Measurements from ENCODE around the gene BAMBI.
"Not testable (repeated sequence)": the region's sequence is repeated elsewhere in the genome, so short reads cannot be mapped to it uniquely, and the experiment has no call there.

Gene BAMBI

DNA sequence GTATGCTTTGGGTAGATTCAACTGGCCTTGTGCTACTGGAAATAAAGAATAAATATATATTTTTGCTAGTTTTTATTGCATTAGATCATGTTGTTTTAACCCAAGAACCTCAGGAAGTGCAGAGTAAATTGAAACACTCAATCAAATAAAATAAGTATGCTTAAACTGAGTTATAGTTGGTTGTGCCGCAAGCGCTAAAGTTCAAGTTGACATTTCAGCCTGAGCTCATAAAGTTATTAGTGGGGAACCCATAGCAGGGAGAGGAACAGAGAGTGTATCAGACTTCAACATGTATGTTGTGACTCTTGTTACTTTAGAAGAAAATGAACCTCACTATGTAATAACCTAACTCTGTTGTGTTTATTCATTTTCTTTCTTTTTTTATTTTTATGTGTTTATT is 25.2 kb upstream of the BAMBI start:
- no peaks in the 10 kb centered on the region for H3K27me3 ChIP-seq (replicated peaks; ENCODE audit: control insufficient read depth, insufficient read depth, low read length, poor library complexity, severe bottlenecking)
- no peak overlapping the region for H3K27ac ChIP-seq (ENCODE audit: insufficient read depth, low read length, poor library complexity, severe bottlenecking)
- no peak for DNase-seq
- H3K4me3 ChIP-seq (ENCODE audit: insufficient read depth, low read depth, low read length, poor library complexity, severe bottlenecking) = no peak overlapping the region
- H3K9me3 ChIP-seq (ENCODE audit: control insufficient read depth, low read length) = no peaks in the 10 kb centered on the region
- H3K4me1 ChIP-seq (ENCODE audit: control insufficient read depth, insufficient read depth, low read length, poor library complexity, severe bottlenecking) = no peaks in the 10 kb centered on the region
- no peaks in the 10 kb centered on the region for H3K36me3 ChIP-seq (ENCODE audit: control insufficient read depth, insufficient read depth, low read length)

DNA sequence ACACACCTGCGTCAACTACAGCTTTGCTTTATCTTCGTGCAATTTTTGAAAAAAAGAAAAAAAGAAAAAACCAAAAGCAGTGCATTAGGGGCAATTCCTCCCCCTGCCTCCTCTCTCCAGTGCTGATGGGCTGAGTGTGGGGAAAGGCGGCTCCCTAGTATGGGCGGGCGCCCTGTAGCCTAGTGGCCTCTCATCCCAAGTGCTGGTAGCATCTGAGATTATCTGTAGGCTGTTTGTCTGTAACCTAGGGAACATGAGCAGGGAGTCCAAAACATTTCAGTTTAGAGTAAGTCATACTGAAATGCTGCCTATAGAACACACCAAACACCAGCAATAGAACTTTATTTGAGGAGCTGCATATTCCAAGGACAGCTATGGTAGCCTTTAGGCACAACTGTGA is 24.6 kb upstream of the BAMBI start:
- Histone ChIP-seq H3K27ac (ENCODE audit: insufficient read depth, low read length, poor library complexity, severe bottlenecking) (no peak overlapping the region), H3K27me3 (replicated peaks; ENCODE audit: control insufficient read depth, insufficient read depth, low read length, poor library complexity, severe bottlenecking) (no peaks in the 10 kb centered on the region), H3K36me3 (ENCODE audit: control insufficient read depth, insufficient read depth, low read length) (no peaks in the 10 kb centered on the region), H3K9me3 (ENCODE audit: control insufficient read depth, low read length) (no peaks in the 10 kb centered on the region), H3K4me1 (ENCODE audit: control insufficient read depth, insufficient read depth, low read length, poor library complexity, severe bottlenecking) (no peaks in the 10 kb centered on the region), H3K4me3 (ENCODE audit: insufficient read depth, low read depth, low read length, poor library complexity, severe bottlenecking) (no peak overlapping the region)
- no peak for DNase-seq

DNA sequence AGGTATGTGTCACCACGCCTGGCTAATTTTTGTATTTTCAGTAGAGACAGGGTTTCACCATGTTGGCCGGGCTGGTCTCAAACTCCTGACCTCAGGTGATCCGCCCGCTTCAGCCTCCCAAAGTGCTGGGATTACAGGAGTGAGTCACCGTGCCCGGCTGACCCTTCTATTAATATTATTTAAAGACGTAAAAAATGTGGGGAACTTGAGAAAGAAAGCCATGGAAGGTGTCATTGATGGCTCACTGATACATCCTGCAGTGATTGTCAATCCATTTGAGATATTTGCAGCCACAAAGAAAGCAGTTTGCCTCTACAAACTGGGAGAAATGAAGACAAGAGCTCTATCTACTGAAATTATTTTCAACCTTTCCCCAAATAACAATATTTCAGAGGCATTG is 18.5 kb upstream of the BAMBI start:
- not testable (repeated sequence) for H3K36me3 ChIP-seq (ENCODE audit: control insufficient read depth, insufficient read depth, low read length); H3K4me1 ChIP-seq (ENCODE audit: control insufficient read depth, insufficient read depth, low read length, poor library complexity, severe bottlenecking); H3K9me3 ChIP-seq (ENCODE audit: control insufficient read depth, low read length); H3K4me3 ChIP-seq (ENCODE audit: insufficient read depth, low read depth, low read length, poor library complexity, severe bottlenecking); H3K27me3 ChIP-seq (replicated peaks; ENCODE audit: control insufficient read depth, insufficient read depth, low read length, poor library complexity, severe bottlenecking); DNase-seq; H3K27ac ChIP-seq (ENCODE audit: insufficient read depth, low read length, poor library complexity, severe bottlenecking)

DNA sequence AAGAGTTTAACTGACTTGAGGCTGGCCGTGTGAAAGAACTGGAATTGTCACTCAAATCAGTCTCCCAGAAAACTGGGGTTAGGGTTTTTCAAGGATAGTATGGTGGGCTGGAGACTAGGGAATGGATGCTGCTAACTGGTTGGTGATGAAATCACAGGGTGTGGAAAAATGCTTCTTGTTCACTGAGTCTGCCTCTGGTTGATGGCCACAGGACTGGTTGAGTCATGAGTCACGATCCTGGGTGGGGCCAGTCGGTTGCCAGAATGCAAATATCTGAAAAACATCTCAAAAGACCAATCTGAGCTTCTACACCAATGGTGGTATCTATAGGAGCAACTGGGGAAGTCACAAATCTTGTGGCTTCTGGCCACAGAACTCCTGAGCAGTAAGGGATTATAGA is 16.3 kb upstream of the BAMBI start:
- H3K27ac ChIP-seq (ENCODE audit: insufficient read depth, low read length, poor library complexity, severe bottlenecking) = no peak overlapping the region
- H3K27me3 ChIP-seq (replicated peaks; ENCODE audit: control insufficient read depth, insufficient read depth, low read length, poor library complexity, severe bottlenecking) = peaks cover 5% of the 10 kb centered on the region
- no peaks in the 10 kb centered on the region for H3K4me1 ChIP-seq (ENCODE audit: control insufficient read depth, insufficient read depth, low read length, poor library complexity, severe bottlenecking)
- no peaks in the 10 kb centered on the region for H3K9me3 ChIP-seq (ENCODE audit: control insufficient read depth, low read length)
- DNase-seq = no peak
- H3K36me3 ChIP-seq (ENCODE audit: control insufficient read depth, insufficient read depth, low read length) = no peaks in the 10 kb centered on the region
- H3K4me3 ChIP-seq (ENCODE audit: insufficient read depth, low read depth, low read length, poor library complexity, severe bottlenecking) = no peak overlapping the region

- no peak overlapping the region for H3K4me3 ChIP-seq (ENCODE audit: insufficient read depth, low read depth, low read length, poor library complexity, severe bottlenecking)
- no peaks in the 10 kb centered on the region for H3K9me3 ChIP-seq (ENCODE audit: control insufficient read depth, low read length)
- H3K36me3 ChIP-seq (ENCODE audit: control insufficient read depth, insufficient read depth, low read length) = no peaks in the 10 kb centered on the region
- H3K4me1 ChIP-seq (ENCODE audit: control insufficient read depth, insufficient read depth, low read length, poor library complexity, severe bottlenecking) = no peaks in the 10 kb centered on the region
- DNase-seq = peak; percentile 28 to 46 (median 29)
- H3K27me3 ChIP-seq (replicated peaks; ENCODE audit: control insufficient read depth, insufficient read depth, low read length, poor library complexity, severe bottlenecking) = peaks cover 5% of the 10 kb centered on the region
- H3K27ac ChIP-seq (ENCODE audit: insufficient read depth, low read length, poor library complexity, severe bottlenecking) = no peak overlapping the region
Measured at GRCh38 chr10:28663576-28664368, 13.5 kb upstream of the BAMBI start.

GRCh38 chr10:28664369-28664740 is 13.0 kb upstream of the BAMBI start:
- H3K27me3 ChIP-seq (replicated peaks; ENCODE audit: control insufficient read depth, insufficient read depth, low read length, poor library complexity, severe bottlenecking) = peaks cover 5% of the 10 kb centered on the region
- DNase-seq = no peak
- H3K4me1 ChIP-seq (ENCODE audit: control insufficient read depth, insufficient read depth, low read length, poor library complexity, severe bottlenecking) = no peaks in the 10 kb centered on the region
- no peak overlapping the region for H3K27ac ChIP-seq (ENCODE audit: insufficient read depth, low read length, poor library complexity, severe bottlenecking)
- H3K36me3 ChIP-seq (ENCODE audit: control insufficient read depth, insufficient read depth, low read length) = no peaks in the 10 kb centered on the region
- H3K4me3 ChIP-seq (ENCODE audit: insufficient read depth, low read depth, low read length, poor library complexity, severe bottlenecking) = no peak overlapping the region
- no peaks in the 10 kb centered on the region for H3K9me3 ChIP-seq (ENCODE audit: control insufficient read depth, low read length)

DNA sequence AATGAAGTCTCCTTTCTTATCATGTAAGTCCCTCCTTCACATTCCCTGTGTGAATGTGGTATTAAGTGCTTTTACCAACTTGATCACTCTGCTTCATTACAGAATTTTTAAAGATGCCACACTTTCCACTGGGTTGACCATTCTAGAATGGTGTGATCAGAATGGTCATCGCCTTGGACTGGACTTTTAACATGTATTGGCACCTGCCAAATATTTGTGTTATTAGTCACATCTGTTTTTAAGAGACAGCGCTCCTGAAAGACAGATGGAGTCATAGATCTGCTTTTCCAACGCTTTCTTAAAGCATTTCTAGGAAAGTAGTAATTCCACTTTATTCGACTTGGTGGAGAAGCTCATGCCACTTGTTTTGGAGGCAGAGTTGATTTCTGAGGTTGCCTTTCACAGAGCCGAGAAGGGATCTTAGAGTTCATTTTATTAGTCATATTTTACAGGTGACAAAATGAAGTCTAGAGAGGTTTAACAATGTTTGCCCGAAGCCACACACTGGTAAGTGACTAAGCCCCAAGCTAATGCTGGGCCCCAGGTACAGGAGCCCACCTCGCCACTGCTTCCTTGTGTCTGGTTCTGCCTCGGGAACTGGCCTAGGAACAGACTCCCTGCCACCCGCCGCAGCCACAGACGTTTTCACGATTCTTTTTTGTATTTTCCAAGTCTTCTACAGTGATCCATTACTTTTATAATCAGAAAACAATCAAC is 10.4 kb upstream of the BAMBI start:
- Histone ChIP-seq H3K4me1 (ENCODE audit: control insufficient read depth, insufficient read depth, low read length, poor library complexity, severe bottlenecking) (no peaks in the 10 kb centered on the region), H3K4me3 (ENCODE audit: insufficient read depth, low read depth, low read length, poor library complexity, severe bottlenecking) (no peak overlapping the region), H3K9me3 (ENCODE audit: control insufficient read depth, low read length) (no peaks in the 10 kb centered on the region), H3K27ac (ENCODE audit: insufficient read depth, low read length, poor library complexity, severe bottlenecking) (no peak overlapping the region), H3K36me3 (ENCODE audit: control insufficient read depth, insufficient read depth, low read length) (no peaks in the 10 kb centered on the region), H3K27me3 (replicated peaks; ENCODE audit: control insufficient read depth, insufficient read depth, low read length, poor library complexity, severe bottlenecking) (peaks cover 5% of the 10 kb centered on the region)
- DNase-seq = no peak

DNA sequence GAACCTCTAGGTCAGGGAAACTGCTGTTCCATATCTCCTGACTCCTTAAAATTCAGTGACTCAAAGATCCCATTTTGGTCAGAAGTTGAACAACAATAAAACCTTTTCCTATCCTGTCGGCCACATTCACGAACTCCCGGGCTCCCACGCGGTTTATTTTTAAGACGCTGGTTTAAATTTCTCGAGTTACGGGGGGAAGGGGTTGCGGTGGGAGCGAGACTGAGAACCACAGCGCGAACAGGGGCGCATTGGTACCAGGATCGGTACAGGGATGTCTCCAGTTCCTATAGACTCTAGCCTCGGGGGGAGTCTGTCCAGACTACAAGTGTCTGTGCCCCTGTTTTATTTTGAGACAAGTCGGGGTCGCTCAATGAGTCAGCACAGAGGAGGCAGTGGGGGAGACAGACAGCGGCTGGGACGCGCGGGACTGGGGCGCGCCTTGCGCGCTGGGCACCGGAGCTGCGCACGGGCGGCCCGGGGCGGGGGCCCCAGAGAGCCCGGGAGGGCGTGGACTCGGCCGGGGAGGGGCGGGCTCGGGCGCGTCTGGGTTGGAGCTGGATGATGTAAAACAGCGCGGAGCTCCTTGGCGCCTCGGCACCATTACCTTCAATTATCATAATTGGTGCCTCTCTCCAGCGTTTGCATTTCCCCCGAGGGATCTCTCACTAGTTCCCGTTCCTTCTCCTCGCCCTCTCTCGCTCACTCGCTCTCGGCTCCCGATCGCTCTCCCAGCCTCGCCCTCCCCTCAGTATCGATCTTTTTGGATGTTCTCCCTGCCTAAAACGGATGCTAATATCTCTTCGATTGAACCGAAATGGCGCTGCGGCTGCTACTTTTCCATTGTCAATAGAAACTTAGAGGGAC is 8.7 kb upstream of the BAMBI start:
- H3K4me1 ChIP-seq (ENCODE audit: control insufficient read depth, insufficient read depth, low read length, poor library complexity, severe bottlenecking) = no peaks in the 10 kb centered on the region
- H3K27me3 ChIP-seq (replicated peaks; ENCODE audit: control insufficient read depth, insufficient read depth, low read length, poor library complexity, severe bottlenecking) = peaks cover 5% of the 10 kb centered on the region
- no peak overlapping the region for H3K27ac ChIP-seq (ENCODE audit: insufficient read depth, low read length, poor library complexity, severe bottlenecking)
- no peak overlapping the region for H3K4me3 ChIP-seq (ENCODE audit: insufficient read depth, low read depth, low read length, poor library complexity, severe bottlenecking)
- peak; percentile 16 to 23 (median 22) for DNase-seq
- H3K36me3 ChIP-seq (ENCODE audit: control insufficient read depth, insufficient read depth, low read length) = no peaks in the 10 kb centered on the region
- no peaks in the 10 kb centered on the region for H3K9me3 ChIP-seq (ENCODE audit: control insufficient read depth, low read length)

DNA sequence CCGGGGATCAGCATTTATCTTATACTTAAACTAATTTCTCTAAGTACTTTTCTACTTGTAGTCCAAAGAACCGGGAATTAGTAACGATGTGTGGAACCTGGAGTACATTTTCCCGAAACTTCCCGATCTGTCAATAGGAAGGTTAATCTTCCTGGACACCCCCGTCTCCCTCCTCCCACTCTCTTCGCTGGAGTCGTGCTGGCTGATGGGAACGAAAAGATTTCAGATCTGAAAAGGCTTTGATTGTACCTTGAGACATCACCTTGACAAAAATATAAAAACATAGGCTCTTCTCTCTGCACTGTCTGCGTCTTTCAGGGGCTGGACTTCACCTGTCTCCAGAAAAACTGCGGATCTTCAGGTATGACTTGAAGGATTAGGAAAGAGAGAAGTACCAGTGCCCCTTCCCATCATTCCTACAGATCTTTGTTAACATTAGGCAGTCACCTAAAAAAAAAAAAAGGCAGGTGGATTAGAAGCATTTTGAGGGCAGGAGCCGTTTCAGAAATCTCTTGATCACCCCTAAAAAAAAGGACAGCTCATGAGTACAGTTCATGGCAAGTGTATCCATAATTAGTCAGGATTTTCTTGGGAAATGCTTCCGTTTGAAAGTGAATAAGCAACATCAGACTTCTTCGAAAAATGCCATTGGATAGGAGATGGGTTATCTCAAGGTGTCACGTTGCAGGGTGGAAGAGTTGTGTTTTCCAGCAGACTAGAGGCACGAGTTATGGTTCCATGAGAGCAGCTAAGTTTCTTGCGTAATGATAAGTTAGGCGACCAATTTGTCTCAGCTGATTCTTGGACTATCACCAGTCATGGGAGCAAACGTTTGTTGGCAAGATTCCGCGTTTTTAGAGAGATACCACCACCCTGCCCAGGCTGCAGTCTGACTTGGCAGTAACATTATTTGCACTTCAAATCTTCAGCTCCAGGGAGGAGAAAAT is 7.8 kb upstream of the BAMBI start:
- no peak for DNase-seq
- H3K4me3 ChIP-seq (ENCODE audit: insufficient read depth, low read depth, low read length, poor library complexity, severe bottlenecking) = no peak overlapping the region
- no peaks in the 10 kb centered on the region for H3K4me1 ChIP-seq (ENCODE audit: control insufficient read depth, insufficient read depth, low read length, poor library complexity, severe bottlenecking)
- no peaks in the 10 kb centered on the region for H3K36me3 ChIP-seq (ENCODE audit: control insufficient read depth, insufficient read depth, low read length)
- no peaks in the 10 kb centered on the region for H3K27me3 ChIP-seq (replicated peaks; ENCODE audit: control insufficient read depth, insufficient read depth, low read length, poor library complexity, severe bottlenecking)
- H3K9me3 ChIP-seq (ENCODE audit: control insufficient read depth, low read length) = no peaks in the 10 kb centered on the region
- H3K27ac ChIP-seq (ENCODE audit: insufficient read depth, low read length, poor library complexity, severe bottlenecking) = no peak overlapping the region
